Measurements from ENCODE around the gene XPNPEP3. TPM values are rescaled to one million over a fixed set of nuclear protein-coding genes. Genes with fewer than 3 reads are reported as not detected.
"Not testable (repeated sequence)": the region's sequence is repeated elsewhere in the genome, so short reads cannot be mapped to it uniquely, and the experiment has no call there.

XPNPEP3 gene
- total RNA-seq, 1 donor: 17.4 TPM

GRCh38 chr22:40908895-40909294, 51.9 kb downstream of the XPNPEP3 start:
- TF ChIP-seq, protein P1, sequence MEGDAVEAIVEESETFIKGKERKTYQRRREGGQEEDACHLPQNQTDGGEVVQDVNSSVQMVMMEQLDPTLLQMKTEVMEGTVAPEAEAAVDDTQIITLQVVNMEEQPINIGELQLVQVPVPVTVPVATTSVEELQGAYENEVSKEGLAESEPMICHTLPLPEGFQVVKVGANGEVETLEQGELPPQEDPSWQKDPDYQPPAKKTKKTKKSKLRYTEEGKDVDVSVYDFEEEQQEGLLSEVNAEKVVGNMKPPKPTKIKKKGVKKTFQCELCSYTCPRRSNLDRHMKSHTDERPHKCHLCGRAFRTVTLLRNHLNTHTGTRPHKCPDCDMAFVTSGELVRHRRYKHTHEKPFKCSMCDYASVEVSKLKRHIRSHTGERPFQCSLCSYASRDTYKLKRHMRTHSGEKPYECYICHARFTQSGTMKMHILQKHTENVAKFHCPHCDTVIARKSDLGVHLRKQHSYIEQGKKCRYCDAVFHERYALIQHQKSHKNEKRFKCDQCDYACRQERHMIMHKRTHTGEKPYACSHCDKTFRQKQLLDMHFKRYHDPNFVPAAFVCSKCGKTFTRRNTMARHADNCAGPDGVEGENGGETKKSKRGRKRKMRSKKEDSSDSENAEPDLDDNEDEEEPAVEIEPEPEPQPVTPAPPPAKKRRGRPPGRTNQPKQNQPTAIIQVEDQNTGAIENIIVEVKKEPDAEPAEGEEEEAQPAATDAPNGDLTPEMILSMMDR (IDR thresholded peaks at IDR 0.05; ENCODE audit: insufficient read depth, low read length): no peak
- DNase-seq (ENCODE audit: low read depth): no peak
- H3K4me3 ChIP-seq (ENCODE audit: low read depth, low read length): no peak overlapping the region

DNA sequence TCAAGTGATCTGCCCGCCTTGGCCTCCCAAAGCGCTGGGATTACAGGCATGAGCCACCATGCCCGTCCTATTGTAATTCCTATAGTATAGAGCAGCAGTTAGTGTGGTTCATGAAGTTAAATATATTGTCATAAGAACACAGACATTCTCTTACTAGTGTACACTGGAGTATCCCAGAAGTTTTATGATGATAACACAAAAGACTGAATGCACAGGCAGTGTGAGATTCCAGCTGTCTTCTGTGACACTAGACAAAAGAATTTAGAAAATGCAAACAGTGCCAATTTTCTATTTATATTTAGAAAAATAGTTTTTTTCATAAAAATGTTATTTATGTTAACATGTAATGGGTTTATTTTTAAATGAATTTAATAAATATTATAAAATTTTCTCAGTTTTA, 54.8 kb downstream of the XPNPEP3 start:
- no peak overlapping the region for H3K4me3 ChIP-seq (ENCODE audit: low read depth, low read length)
- TF ChIP-seq, protein P1 (IDR thresholded peaks at IDR 0.05; ENCODE audit: insufficient read depth, low read length): no peak
- DNase-seq (ENCODE audit: low read depth): no peak

DNA sequence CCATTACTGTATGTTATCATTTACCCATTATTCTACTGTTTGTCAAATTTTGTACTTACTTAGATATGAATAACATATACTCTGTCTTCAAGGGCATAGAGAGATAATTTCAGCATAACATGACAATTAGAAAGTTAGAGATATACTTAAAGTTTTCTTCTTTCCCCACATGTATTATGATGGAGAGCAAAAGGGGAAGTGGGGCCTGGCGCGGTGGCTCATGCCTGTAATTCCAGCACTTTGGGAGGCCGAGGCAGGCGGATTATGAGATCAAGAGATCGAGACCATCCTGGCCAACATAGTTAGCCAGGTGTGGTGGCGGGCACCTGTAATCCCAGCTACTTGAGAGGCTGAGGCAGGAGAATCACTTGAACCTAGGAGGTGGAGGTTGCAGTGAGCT, 56.0 kb downstream of the XPNPEP3 start:
- not testable (repeated sequence) for DNase-seq (ENCODE audit: low read depth); H3K4me3 ChIP-seq (ENCODE audit: low read depth, low read length)

GRCh38 chr22:40919446-40919845, 62.5 kb downstream of the XPNPEP3 start:
- peak; percentile 56 for DNase-seq (ENCODE audit: low read depth)
- TF ChIP-seq, protein P1 (IDR thresholded peaks at IDR 0.05; ENCODE audit: insufficient read depth, low read length): no peak
- H3K4me3 ChIP-seq (ENCODE audit: low read depth, low read length): no peak overlapping the region

GRCh38 chr22:40920526-40920925, 63.6 kb downstream of the XPNPEP3 start:
- DNase-seq (ENCODE audit: low read depth): no peak
- TF ChIP-seq, protein P1 (IDR thresholded peaks at IDR 0.05; ENCODE audit: insufficient read depth, low read length): no peak
- H3K4me3 ChIP-seq (ENCODE audit: low read depth, low read length): no peak overlapping the region

GRCh38 chr22:40922484-40923303, 65.7 kb downstream of the XPNPEP3 start:
- no peak overlapping the region for H3K4me3 ChIP-seq (ENCODE audit: low read depth, low read length)
- TF ChIP-seq, protein P1 (IDR thresholded peaks at IDR 0.05; ENCODE audit: insufficient read depth, low read length): peak; percentile 67
- DNase-seq (ENCODE audit: low read depth): peak; percentile 83

- TF ChIP-seq, protein P1 (IDR thresholded peaks at IDR 0.05; ENCODE audit: insufficient read depth, low read length): no peak
- peak; percentile 3 for DNase-seq (ENCODE audit: low read depth)
- H3K4me3 ChIP-seq (ENCODE audit: low read depth, low read length): no peak overlapping the region
These were observed 71.7 kb downstream of the XPNPEP3 start for GRCh38 chr22:40928657-40929056.

Data from fibroblast of the aortic adventitia (primary cell).